GM12878 (cell line): ENCODE data around the gene OPN3. TPM values are rescaled to one million over a fixed set of nuclear protein-coding genes. Genes with fewer than 3 reads are reported as not detected.

Experiments
- MYB ChIP-seq: fragments of 150-350 bp; IDR thresholded peaks from 2 replicates; pipeline ENCODE4 v1.6.1; 2014; ENCODE audit warnings: mild to moderate bottlenecking, low read depth, low read length, borderline replicate concordance
- NFIC ChIP-seq: IDR thresholded peaks from 2 replicates; pipeline ENCODE4 v1.6.1; 2012; ENCODE audit warnings: low read depth, mild to moderate bottlenecking, inconsistent platforms, low read length, moderate library complexity
- NRF1 ChIP-seq: conservative IDR thresholded peaks from 2 replicates; pipeline ENCODE4 v1.6.1; 2011; ENCODE audit warnings: mild to moderate bottlenecking, low read depth, low read length, improper control_type of control experiment
- PKNOX1 ChIP-seq: fragments of 450-650 bp; IDR thresholded peaks from 2 replicates; pipeline ENCODE4 v1.6.1; 2016; ENCODE audit warnings: mild to moderate bottlenecking
- RAD21 ChIP-seq: IDR thresholded peaks from 2 replicates; pipeline ENCODE4 v1.6.1; 2011; ENCODE audit warnings: mild to moderate bottlenecking, low read depth, low read length, moderate library complexity; ENCODE audit not compliant: insufficient read depth
- RBBP5 ChIP-seq: fragments of 200-600 bp; sonication (generic); conservative IDR thresholded peaks from 2 replicates; pipeline ENCODE4 v1.6.1; 2016
- SMC3 ChIP-seq: IDR thresholded peaks from 2 replicates; pipeline ENCODE4 v1.6.1; 2011; ENCODE audit warnings: low read length, improper control_type of control experiment, borderline replicate concordance
- STAT1 ChIP-seq: fragments of 450-650 bp; conservative IDR thresholded peaks from 2 replicates; pipeline ENCODE4 v1.6.1; 2014; ENCODE audit warnings: antibody characterized with exemption, mild to moderate bottlenecking
- USF1 ChIP-seq: IDR thresholded peaks from 2 replicates; pipeline ENCODE4 v1.6.1; 2011; ENCODE audit warnings: borderline replicate concordance, low read depth, mild to moderate bottlenecking, moderate library complexity, mixed read lengths, low read length; ENCODE audit not compliant: insufficient read depth; ENCODE audit errors: extremely low read length
- ZBTB11 ChIP-seq: fragments of 450-650 bp; formaldehyde crosslinking; IDR thresholded peaks from 2 replicates; pipeline ENCODE4 v1.5.0; 2022; ENCODE audit warnings: mild to moderate bottlenecking, missing genetic modification characterization
- polyA plus RNA-seq, 11 experiments: library from polyadenylated mRNA; depleted of rRNA in 4 of 11; unstranded in 6 of 11; stranded (reverse) in 5 of 11; fragments of >200 nt; fragmentation: Nextera tagmentation in 4 of 11; fragmentation: Illumina TruSeq in 1 of 11; extraction: Ambion mirVana in 4 of 11; extraction: Trizol in 1 of 11; gene quantifications; 1 replicate in 1 of 11; 2 replicates in 10 of 11; pipeline versions ENCODE4 v1.2.1 to v1.2.3, GENCODE V29; 2011 to 2016; ENCODE audit warnings: inconsistent platforms in 2 of 11, missing spikeins in 2 of 11, low read depth in 1 of 11
- total RNA-seq, 4 experiments: library from RNA; depleted of rRNA in 3 of 4; stranded (reverse); fragments of >200 nt in 3 of 4; fragmentation: Illumina TruSeq in 1 of 4; extraction: Trizol in 1 of 4; gene quantifications; 2 replicates each; pipeline versions ENCODE4 v1.2.1 to v1.2.3, GENCODE V29; 2013 to 2021

The OPN3 gene
- total and polyA plus RNA-seq, 10 of the 15 experiments (the other 5 are each of a cell fraction or from before 2014, with no cell fraction given): 0.26 to 12.2 (median 7.4) TPM

GRCh38 chr1:241610056-241610815, 29.9 kb downstream of the OPN3 start (continued):
- TF ChIP-seq NRF1 (no peak), MYB (no peak), RBBP5 (no peak), PKNOX1 (no peak), SMC3 (no peak), NFIC (no peak), STAT1 (no peak), ZBTB11 (CRISPR knock-in tag) (no peak), USF1 (no peak), RAD21 (no peak)
